ENCODE measurements around the gene ZFYVE1. TPM values are rescaled to one million over a fixed set of nuclear protein-coding genes. Genes with fewer than 3 reads are reported as not detected.

The ZFYVE1 gene
- polyA plus RNA-seq, 1 of the 3 experiments (the other 2 are of a cell fraction), result 18.6 TPM

GRCh38 chr14:73058224-73058921, 31.5 kb upstream of the ZFYVE1 start, which contains the start of gene RBM25 (continued):
- TF ChIP-seq SIN3A (IDR thresholded peaks at IDR 0.05; ENCODE audit: borderline replicate concordance, low read depth, low read length) (peak; percentile 75; the same call in 1 of the 2 replicates), CTCF (IDR thresholded peaks at IDR 0.05) (no peak), POLR2AphosphoS5 (IDR thresholded peaks at IDR 0.05; ENCODE audit: low read depth, low read length) (peak; percentile 99), YY1 (IDR thresholded peaks at IDR 0.05; ENCODE audit: low read depth) (peak; percentile 96), CHD2 (IDR thresholded peaks at IDR 0.05; ENCODE audit: low read length, partially characterized antibody) (peak; percentile 72), GATA2 (CRISPR knock-in tag; IDR thresholded peaks at IDR 0.05) (no peak), TEAD4 (IDR thresholded peaks at IDR 0.05; ENCODE audit: borderline replicate concordance, insufficient read depth) (no peak)
- TF ChIP-seq, protein P1, sequence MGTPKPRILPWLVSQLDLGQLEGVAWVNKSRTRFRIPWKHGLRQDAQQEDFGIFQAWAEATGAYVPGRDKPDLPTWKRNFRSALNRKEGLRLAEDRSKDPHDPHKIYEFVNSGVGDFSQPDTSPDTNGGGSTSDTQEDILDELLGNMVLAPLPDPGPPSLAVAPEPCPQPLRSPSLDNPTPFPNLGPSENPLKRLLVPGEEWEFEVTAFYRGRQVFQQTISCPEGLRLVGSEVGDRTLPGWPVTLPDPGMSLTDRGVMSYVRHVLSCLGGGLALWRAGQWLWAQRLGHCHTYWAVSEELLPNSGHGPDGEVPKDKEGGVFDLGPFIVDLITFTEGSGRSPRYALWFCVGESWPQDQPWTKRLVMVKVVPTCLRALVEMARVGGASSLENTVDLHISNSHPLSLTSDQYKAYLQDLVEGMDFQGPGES (IDR thresholded peaks at IDR 0.05; ENCODE audit: low read depth, low read length), result no peak

DNA sequence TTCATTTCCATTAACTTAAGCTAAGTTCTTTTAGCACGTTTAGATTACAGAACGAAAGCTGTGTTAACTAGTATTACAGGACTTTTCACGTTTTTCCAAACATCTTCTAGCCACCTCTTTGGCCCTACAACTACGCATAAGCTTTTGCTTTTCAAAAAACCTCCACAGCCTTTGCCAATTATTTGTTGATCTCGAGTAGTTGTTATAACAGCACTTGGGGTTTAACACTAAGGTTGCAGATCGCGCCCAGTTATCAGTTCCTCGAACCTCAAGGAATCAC, 31.0 kb upstream of the ZFYVE1 start:
- peaks cover 3 to 23% of the 10 kb centered on the region in 2 experiments for H3K36me3 ChIP-seq (replicated peaks in 1 of 2; ENCODE audit: control insufficient read depth in 1 of 2, insufficient read depth in 2 of 2, low read length in 1 of 2)
- H3K27ac ChIP-seq (ENCODE audit: low read depth in 2 of 2, low read length in 1 of 2), result peak overlapping the region; percentile 94
- POLR2A ChIA-PET, result interaction anchor here (0.9 to 2.0 kb wide), 8 partner anchors 10 to 555 kb away, joined by 3 to 16 read pairs (median 5); partner anchors contain the start of genes ACOT6, PSEN1 and ZFYVE1
- peak overlapping the region; percentile 77 for H3K4me2 ChIP-seq
- H3F3A ChIP-seq (replicated peaks; ENCODE audit: insufficient read depth), result peaks cover 24% of the 10 kb centered on the region
- peak overlapping the region; percentile 94 for H2AFZ ChIP-seq (ENCODE audit: low read depth)
- H3K9ac ChIP-seq, result peak overlapping the region; percentile 99
- H3K27me3 ChIP-seq (ENCODE audit: insufficient read depth), result no peaks in the 10 kb centered on the region
- H3K4me1 ChIP-seq (ENCODE audit: control insufficient read depth in 1 of 2, insufficient read depth in 2 of 2, low read depth in 1 of 2, low read length in 1 of 2), result peaks cover 6 to 13% of the 10 kb centered on the region in 2 experiments; a peak in 3 of 4 replicates
- H3K4me3 ChIP-seq (ENCODE audit: low read depth in 2 of 2, low read length in 1 of 2), result peak overlapping the region; percentile 80 to 100
- TF ChIP-seq PBX3 (IDR thresholded peaks at IDR 0.05) (no peak), EP300 (IDR thresholded peaks at IDR 0.05; ENCODE audit: borderline replicate concordance in 1 of 2, low read depth in 1 of 2, low read length in 1 of 2) (no peak), MAX (IDR thresholded peaks at IDR 0.05; ENCODE audit: low read depth) (no peak), TEAD4 (IDR thresholded peaks at IDR 0.05; ENCODE audit: borderline replicate concordance, insufficient read depth) (no peak), RAD21 (IDR thresholded peaks at IDR 0.05; ENCODE audit: low read length) (no peak), TCF12 (IDR thresholded peaks at IDR 0.05) (no peak), JUND (IDR thresholded peaks at IDR 0.05) (no peak), ELF1 (IDR thresholded peaks at IDR 0.05) (no peak), SMC3 (IDR thresholded peaks at IDR 0.05; ENCODE audit: low read depth, low read length) (no peak)
- WGBS (ENCODE audit: low lambda C conversion rate), result 2% methylated on average over 8 of the region's 8 CpGs
- peaks cover 49% of the 10 kb centered on the region for H3K79me2 ChIP-seq (ENCODE audit: insufficient read depth)
- peaks cover 41% of the 10 kb centered on the region for H4K20me1 ChIP-seq (ENCODE audit: insufficient read depth)
- no peak for DNase-seq
- H3K9me2 ChIP-seq, result no peaks in the 10 kb centered on the region
- no peaks in the 10 kb centered on the region for H3K9me3 ChIP-seq
- CTCF ChIA-PET, result interaction anchor here (1.1 to 1.9 kb wide), 4 partner anchors 11 to 110 kb away, joined by 3 to 7 read pairs (median 6); partner anchors contain the start of gene ZFYVE1

Data from SK-N-SH (cell line).